Stomach smooth muscle (tissue), 2 donors: ENCODE data around the gene CCT5.
A peak's percentile ranks its signal among the peaks of the same experiment; 100 is the strongest.

ENCODE experiments used
- H3K27ac ChIP-seq: one replicate; pipeline ENCODE4 v1.7.0; 2013; ENCODE audit warnings: mild to moderate bottlenecking, low read length, inconsistent platforms
- H3K27me3 ChIP-seq, 2 donors: one replicate each; pipeline ENCODE4 v1.7.0; 2013; ENCODE audit warnings: low read length in 2 of 2; ENCODE audit not compliant: insufficient read depth in 2 of 2, control insufficient read depth in 1 of 2
- H3K36me3 ChIP-seq, 2 donors: one replicate each; pipeline ENCODE4 v1.7.0; 2013; ENCODE audit warnings: low read length in 2 of 2; ENCODE audit not compliant: control insufficient read depth in 2 of 2, insufficient read depth in 2 of 2
- H3K4me1 ChIP-seq: one replicate; pipeline ENCODE4 v1.7.0; 2013; ENCODE audit warnings: low read length; ENCODE audit not compliant: control insufficient read depth, insufficient read depth
- H3K4me3 ChIP-seq, 2 donors: one replicate each; pipeline ENCODE4 v1.7.0; 2013; ENCODE audit warnings: low read length in 2 of 2
- H3K9ac ChIP-seq, 2 donors: one replicate each; pipeline ENCODE4 v1.7.0; 2013; ENCODE audit warnings: low read length in 2 of 2, mild to moderate bottlenecking in 1 of 2
- H3K9me3 ChIP-seq, 2 donors: one replicate each; pipeline ENCODE4 v1.7.0; 2013; ENCODE audit warnings: low read length in 2 of 2; ENCODE audit not compliant: control insufficient read depth in 2 of 2
- donor health status: healthy.
- donor health status: Pancreatic carcinoma.

CCT5 gene

GRCh38 chr5:10301842-10302610 is 51.9 kb downstream of the CCT5 start:
- H3K36me3 ChIP-seq, result peaks cover 0 to 2% of the 10 kb centered on the region in 2 donors
- no peaks in the 10 kb centered on the region for H3K9me3 ChIP-seq
- peaks cover 14% of the 10 kb centered on the region for H3K4me1 ChIP-seq
- H3K27ac ChIP-seq, result no peak overlapping the region
- H3K9ac ChIP-seq, result no peak overlapping the region
- H3K4me3 ChIP-seq, result no peak overlapping the region
- H3K27me3 ChIP-seq, result no peaks in the 10 kb centered on the region

GRCh38 chr5:10303201-10303600 is 53.1 kb downstream of the CCT5 start:
- Histone ChIP-seq H3K4me1 (peaks cover 14% of the 10 kb centered on the region), H3K9me3 (no peaks in the 10 kb centered on the region), H3K27ac (no peak overlapping the region), H3K27me3 (no peaks in the 10 kb centered on the region), H3K36me3 (peaks cover 0 to 2% of the 10 kb centered on the region in 2 donors), H3K9ac (no peak overlapping the region), H3K4me3 (no peak overlapping the region)

DNA sequence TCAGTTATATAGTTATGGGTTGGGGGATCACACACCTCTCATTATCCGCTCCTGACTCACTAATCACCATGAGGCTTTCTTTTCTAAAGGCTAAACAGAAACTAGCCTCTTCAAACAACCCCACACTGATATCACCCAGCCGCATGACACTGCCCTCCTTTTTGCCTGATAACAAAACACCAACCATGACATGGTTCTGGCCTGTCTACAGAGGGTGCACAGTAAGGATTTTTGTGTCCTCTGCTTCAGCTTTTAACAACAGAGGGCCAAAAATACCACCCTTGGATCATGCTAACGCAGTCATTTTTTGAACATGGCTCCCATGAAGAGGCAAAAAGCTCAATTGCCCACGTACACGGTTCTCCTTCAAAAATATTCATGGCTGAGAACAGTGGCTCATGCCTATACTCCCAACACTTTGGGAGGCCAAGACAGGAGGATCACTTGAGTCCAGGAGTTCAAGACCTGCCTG is 53.7 kb downstream of the CCT5 start:
- H3K4me3 ChIP-seq, result no peak overlapping the region
- H3K9me3 ChIP-seq, result no peaks in the 10 kb centered on the region
- H3K36me3 ChIP-seq, result peaks cover 0 to 2% of the 10 kb centered on the region in 2 donors
- H3K27me3 ChIP-seq, result no peaks in the 10 kb centered on the region
- H3K9ac ChIP-seq, result no peak overlapping the region
- peaks cover 14% of the 10 kb centered on the region for H3K4me1 ChIP-seq
- H3K27ac ChIP-seq, result no peak overlapping the region

DNA sequence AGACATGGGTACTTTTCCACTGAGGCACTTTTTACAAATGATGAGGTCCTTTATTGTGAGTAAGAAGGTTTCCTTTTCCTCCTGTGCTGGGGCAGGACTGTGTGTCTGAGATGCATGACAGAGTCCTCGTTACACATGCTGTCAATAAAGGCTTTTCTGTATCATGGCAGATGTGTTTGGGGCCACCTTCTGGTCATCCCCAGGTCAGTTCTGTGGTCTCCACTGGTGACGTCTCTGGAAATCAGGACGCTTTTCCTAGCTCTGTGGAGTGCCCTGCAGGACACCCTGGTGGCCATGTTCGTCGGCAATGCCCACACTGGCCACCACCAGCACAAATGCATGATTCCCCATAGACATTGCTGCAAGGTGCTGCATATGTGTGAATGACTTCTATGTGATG is 54.9 kb downstream of the CCT5 start:
- Histone ChIP-seq H3K27me3 (no peaks in the 10 kb centered on the region), H3K27ac (no peak overlapping the region), H3K4me1 (peaks cover 14% of the 10 kb centered on the region)

GRCh38 chr5:10306114-10306513 is 56.0 kb downstream of the CCT5 start:
- Histone ChIP-seq H3K27ac (no peak overlapping the region), H3K4me3 (peak overlapping the region in 1 of 2 donors; percentile 85), H3K36me3 (peaks cover 0 to 2% of the 10 kb centered on the region in 2 donors), H3K27me3 (no peaks in the 10 kb centered on the region), H3K9me3 (no peaks in the 10 kb centered on the region), H3K9ac (no peak overlapping the region), H3K4me1 (peaks cover 14% of the 10 kb centered on the region)

More for the DNA sequence above, 54.9 kb downstream of the CCT5 start:
- no peaks in the 10 kb centered on the region for H3K9me3 ChIP-seq
- H3K36me3 ChIP-seq, result peaks cover 0 to 2% of the 10 kb centered on the region in 2 donors
- H3K4me3 ChIP-seq, result no peak overlapping the region
- no peak overlapping the region for H3K9ac ChIP-seq

GRCh38 chr5:10306806-10307205 is 56.7 kb downstream of the CCT5 start:
- H3K4me3 ChIP-seq, result peak overlapping the region; percentile 83 to 85
- H3K27ac ChIP-seq, result peak overlapping the region; percentile 64
- H3K27me3 ChIP-seq, result no peaks in the 10 kb centered on the region
- H3K9me3 ChIP-seq, result no peaks in the 10 kb centered on the region
- H3K36me3 ChIP-seq, result peaks cover 0 to 2% of the 10 kb centered on the region in 2 donors
- peak overlapping the region; percentile 64 to 79 for H3K9ac ChIP-seq
- peaks cover 13% of the 10 kb centered on the region for H3K4me1 ChIP-seq

DNA sequence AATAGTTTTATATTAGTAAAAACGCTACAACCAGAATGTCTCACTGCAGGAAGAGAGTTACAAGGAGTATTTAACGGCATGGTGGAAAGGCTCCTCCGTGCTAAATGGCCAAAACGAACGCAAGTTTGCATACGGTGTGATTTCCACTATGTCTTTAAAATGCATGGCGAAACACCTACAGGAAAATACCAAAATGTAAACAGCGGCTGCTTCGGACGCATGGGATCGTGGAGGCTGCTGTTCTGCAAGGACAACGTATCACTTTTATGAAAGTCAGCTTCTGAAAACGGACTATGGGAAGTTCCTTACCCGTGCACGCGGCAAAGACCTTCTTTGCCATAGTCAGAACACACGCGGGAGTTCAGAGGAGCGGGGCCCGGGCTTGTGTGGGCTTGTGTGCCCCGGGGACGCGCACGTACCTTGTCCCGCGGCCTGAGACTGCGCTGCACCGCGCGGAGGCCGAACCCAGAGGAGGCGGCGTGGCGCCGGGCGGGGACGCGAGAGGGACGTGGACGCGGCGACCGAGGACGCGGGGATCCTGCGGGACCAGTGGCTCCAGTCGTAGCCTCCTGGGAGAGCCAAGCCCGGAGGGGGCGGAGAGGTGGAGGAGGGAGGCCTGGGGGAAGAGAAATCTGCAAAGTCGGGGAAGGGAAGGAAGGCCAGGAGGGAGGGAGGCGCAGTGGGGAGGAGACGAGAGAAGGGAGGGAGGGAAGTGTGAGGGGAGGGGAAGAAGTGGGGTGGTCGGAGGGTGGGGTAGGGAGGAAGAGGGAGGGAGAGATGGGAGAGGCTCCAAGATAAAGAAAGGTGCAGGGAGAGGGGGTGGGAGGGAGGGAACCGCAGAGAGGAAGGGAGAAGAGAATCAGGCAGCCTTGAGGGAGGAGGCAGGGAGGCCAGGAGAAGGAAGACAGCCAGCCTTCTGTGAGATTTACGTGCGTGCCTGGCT is 57.4 kb downstream of the CCT5 start, which contains the start of gene CMBL:
Gene CMBL, minus strand, starts transcription at position 697 of the 943 bp plus-strand sequence. CDS start 17,140 bp downstream, outside the sequence.
- peak within 1 kb of the TSS; percentile 64 for H3K27ac ChIP-seq

DNA sequence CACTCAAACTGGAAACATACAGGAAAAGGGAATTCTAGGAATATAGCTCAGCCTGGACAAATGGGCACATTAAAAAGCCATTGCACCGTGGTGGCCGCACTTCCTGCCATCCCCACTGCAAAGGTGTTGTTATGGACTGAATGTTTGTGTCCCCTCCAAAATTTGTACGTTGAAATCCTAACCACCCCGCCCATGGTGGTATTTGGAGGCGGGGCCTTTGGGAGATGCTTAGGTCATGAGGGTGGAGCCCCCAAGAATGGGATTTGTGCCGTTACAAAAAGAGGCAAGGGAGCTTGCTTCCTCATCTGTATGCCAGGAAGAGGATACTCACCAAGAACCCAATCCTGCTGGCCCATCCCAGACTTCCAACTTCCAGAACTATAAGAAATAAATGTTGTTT is 58.8 kb downstream of the CCT5 start:
- H3K4me3 ChIP-seq, result no peak overlapping the region
- H3K9me3 ChIP-seq, result no peaks in the 10 kb centered on the region
- H3K27me3 ChIP-seq, result no peaks in the 10 kb centered on the region
- peaks cover 0 to 2% of the 10 kb centered on the region in 2 donors for H3K36me3 ChIP-seq
- H3K4me1 ChIP-seq, result peaks cover 8% of the 10 kb centered on the region
- H3K9ac ChIP-seq, result no peak overlapping the region
- H3K27ac ChIP-seq, result no peak overlapping the region

More for the DNA sequence above, 57.4 kb downstream of the CCT5 start, which contains the start of gene CMBL:
- Histone ChIP-seq H3K4me1 (peaks cover 8% of the 10 kb centered on the region), H3K36me3 (peaks cover 0 to 2% of the 10 kb centered on the region in 2 donors), H3K27me3 (no peaks in the 10 kb centered on the region), H3K9me3 (no peaks in the 10 kb centered on the region), H3K9ac (peak within 1 kb of the TSS; percentile 64 to 79), H3K4me3 (peak within 1 kb of the TSS; percentile 83 to 85)

DNA sequence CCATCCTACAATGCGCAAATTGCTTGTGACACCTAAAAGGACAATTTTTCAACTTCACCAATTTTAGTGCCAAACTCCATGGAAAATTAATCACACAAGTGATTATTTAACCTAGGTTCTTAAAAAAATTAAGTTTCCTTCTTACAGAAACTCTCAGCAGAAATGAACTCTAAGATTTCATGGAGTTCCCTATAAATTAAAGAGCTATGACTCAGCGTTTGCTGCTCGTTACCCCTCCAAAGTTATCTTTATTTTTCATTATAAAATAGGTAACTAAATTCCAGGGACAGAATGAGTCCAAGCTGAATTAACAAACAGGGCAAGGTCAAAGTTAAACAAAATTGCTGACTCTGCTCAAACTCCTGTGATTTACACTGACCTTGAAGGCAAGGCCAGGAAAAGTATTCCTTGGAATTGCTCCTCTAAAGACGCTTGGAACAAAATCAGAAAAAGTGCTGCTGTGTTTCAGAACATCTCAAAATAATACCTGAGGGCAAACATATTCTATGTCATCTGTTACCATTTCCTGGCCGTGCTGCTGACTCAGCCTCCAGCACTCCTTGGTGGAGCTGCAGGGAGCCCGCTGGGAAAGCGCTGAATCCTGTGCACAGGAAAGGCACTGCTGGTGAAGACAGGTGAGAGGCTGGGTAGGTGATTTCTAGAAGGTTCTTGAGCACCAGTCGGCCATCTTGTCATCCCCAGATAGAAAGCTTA is 60.1 kb downstream of the CCT5 start:
- peaks cover 10% of the 10 kb centered on the region for H3K4me1 ChIP-seq
- no peaks in the 10 kb centered on the region for H3K9me3 ChIP-seq
- no peak overlapping the region for H3K27ac ChIP-seq
- no peak overlapping the region for H3K4me3 ChIP-seq
- no peaks in the 10 kb centered on the region for H3K27me3 ChIP-seq
- no peak overlapping the region for H3K9ac ChIP-seq
- no peaks in the 10 kb centered on the region for H3K36me3 ChIP-seq
